Activated CD8-positive, alpha-beta memory T cell treated with anti-CD3 and anti-CD28 coated beads, Interleukin-2, amount 10 ng/mL, durations not matched to agents 7 days and 5 days (primary cell): ENCODE measurements around the gene CASP9. TPM values are rescaled to one million over a fixed set of nuclear protein-coding genes. Genes with fewer than 3 reads are reported as not detected.
"Not testable (repeated sequence)": the region's sequence is repeated elsewhere in the genome, so short reads cannot be mapped to it uniquely, and the experiment has no call there.

Source experiments
- ATAC-seq: fragments of 150-1000 bp; cut with Tn5 transposase; one replicate; pipeline ENCODE4 v1.10.0; 2021; ENCODE audit warnings: moderate library complexity
- CTCF ChIA-PET: fragments of 350-600 bp; sonication (Branson Sonifier 250); formaldehyde crosslinking; loops from one replicate; lab custom pipeline; 2021; ENCODE audit warnings: antibody characterized with exemption; lab: Charles Lee
- DNase-seq: peaks from one replicate; pipeline ENCODE4 v3.0.0-alpha.2; 2020
- H3K27ac Mint-ChIP-seq: one replicate; pipeline ENCODE4 v1.8.0; 2021; ENCODE audit warnings: mild to moderate bottlenecking, mixed read lengths
- H3K27me3 Mint-ChIP-seq: one replicate; pipeline ENCODE4 v1.8.0; 2021; ENCODE audit warnings: mixed read lengths
- H3K36me3 Mint-ChIP-seq: one replicate; pipeline ENCODE4 v1.8.0; 2021; ENCODE audit warnings: mild to moderate bottlenecking, mixed read lengths
- H3K4me1 Mint-ChIP-seq: one replicate; pipeline ENCODE4 v1.8.0; 2021; ENCODE audit warnings: mixed read lengths
- H3K4me3 Mint-ChIP-seq: one replicate; pipeline ENCODE4 v1.8.0; 2021; ENCODE audit warnings: mild to moderate bottlenecking, moderate library complexity, mixed read lengths
- H3K9me3 Mint-ChIP-seq: one replicate; pipeline ENCODE4 v1.8.0; 2022; ENCODE audit warnings: low read depth, mixed read lengths
- total RNA-seq, 2 experiments: library from RNA; stranded (reverse); gene quantifications; one replicate each; pipeline ENCODE4 v1.2.3, GENCODE V29; 2021

CASP9 gene
- total RNA-seq, 2 experiments from 2014 or later = 17.7 to 19.0 TPM

- H3K36me3 Mint-ChIP-seq, ATAC-seq, H3K27me3 Mint-ChIP-seq, H3K9me3 Mint-ChIP-seq, H3K4me3 Mint-ChIP-seq, H3K4me1 Mint-ChIP-seq, DNase-seq, CTCF ChIA-PET, H3K27ac Mint-ChIP-seq: not testable (repeated sequence)
Measured at GRCh38 chr1:15482983-15483543, 41.0 kb downstream of the CASP9 start.

- CTCF ChIA-PET, H3K27ac Mint-ChIP-seq, ATAC-seq, H3K4me1 Mint-ChIP-seq, H3K4me3 Mint-ChIP-seq, H3K36me3 Mint-ChIP-seq, H3K27me3 Mint-ChIP-seq, DNase-seq, H3K9me3 Mint-ChIP-seq: not testable (repeated sequence)
Measured at GRCh38 chr1:15482455-15482854, 41.6 kb downstream of the CASP9 start.

- ATAC-seq (no peak), DNase-seq (no peak)
- Mint-ChIP-seq H3K4me1 (peaks cover 1% of the 10 kb centered on the region), H3K27me3 (no peaks in the 10 kb centered on the region), H3K27ac (no peak overlapping the region), H3K4me3 (no peak overlapping the region), H3K36me3 (no peaks in the 10 kb centered on the region), H3K9me3 (no peaks in the 10 kb centered on the region)
- CTCF ChIA-PET = interaction anchor here (1.0 kb wide), 1 partner anchor 12 kb away, joined by 3 read pairs; no protein-coding TSS in a partner anchor
Measured at GRCh38 chr1:15479654-15480347, 44.2 kb downstream of the CASP9 start.

GRCh38 chr1:15477646-15478212, 46.3 kb downstream of the CASP9 start:
- CTCF ChIA-PET = no interaction called here
- Mint-ChIP-seq H3K36me3 (no peaks in the 10 kb centered on the region), H3K9me3 (no peaks in the 10 kb centered on the region), H3K27ac (no peak overlapping the region), H3K27me3 (no peaks in the 10 kb centered on the region), H3K4me3 (no peak overlapping the region), H3K4me1 (no peaks in the 10 kb centered on the region)
- DNase-seq (no peak), ATAC-seq (no peak)

GRCh38 chr1:15476927-15477326, 47.1 kb downstream of the CASP9 start:
- DNase-seq (no peak), ATAC-seq (no peak)
- Mint-ChIP-seq H3K27me3 (no peaks in the 10 kb centered on the region), H3K9me3 (no peaks in the 10 kb centered on the region), H3K4me1 (no peaks in the 10 kb centered on the region), H3K36me3 (no peaks in the 10 kb centered on the region), H3K27ac (no peak overlapping the region), H3K4me3 (no peak overlapping the region)
- CTCF ChIA-PET = no interaction called here

- Mint-ChIP-seq H3K4me3 (no peak within 1 kb of the TSS), H3K36me3 (no peaks in the 10 kb centered on the region), H3K27me3 (no peaks in the 10 kb centered on the region), H3K4me1 (no peaks in the 10 kb centered on the region), H3K9me3 (no peaks in the 10 kb centered on the region), H3K27ac (no peak within 1 kb of the TSS)
- CTCF ChIA-PET = no interaction called here
- DNase-seq (no peak), ATAC-seq (no peak)
Measured at GRCh38 chr1:15475752-15476314, 48.2 kb downstream of the CASP9 start, which contains the start of gene CELA2B. Gene CELA2B (plus strand): TSS chr1:15476104. CDS start chr1:15476126, 22 bp downstream.

- DNase-seq = no peak
- H3K36me3 Mint-ChIP-seq = no peaks in the 10 kb centered on the region
- no peaks in the 10 kb centered on the region for H3K4me1 Mint-ChIP-seq
- ATAC-seq = no peak
- no peak overlapping the region for H3K27ac Mint-ChIP-seq
- CTCF ChIA-PET = no interaction called here
- H3K4me3 Mint-ChIP-seq = no peak overlapping the region
- no peaks in the 10 kb centered on the region for H3K9me3 Mint-ChIP-seq
- peaks cover 5% of the 10 kb centered on the region for H3K27me3 Mint-ChIP-seq
Measured at GRCh38 chr1:15472587-15472986, 51.4 kb downstream of the CASP9 start.

GRCh38 chr1:15471723-15472122, 52.3 kb downstream of the CASP9 start:
- H3K36me3 Mint-ChIP-seq, H3K27ac Mint-ChIP-seq, DNase-seq, H3K4me3 Mint-ChIP-seq, H3K9me3 Mint-ChIP-seq, H3K27me3 Mint-ChIP-seq, CTCF ChIA-PET, H3K4me1 Mint-ChIP-seq, ATAC-seq: not testable (repeated sequence)

- H3K36me3 Mint-ChIP-seq, H3K4me3 Mint-ChIP-seq, H3K9me3 Mint-ChIP-seq, H3K27me3 Mint-ChIP-seq, H3K4me1 Mint-ChIP-seq, CTCF ChIA-PET, ATAC-seq, H3K27ac Mint-ChIP-seq, DNase-seq: not testable (repeated sequence)
Measured at GRCh38 chr1:15471067-15471466, 52.9 kb downstream of the CASP9 start.

- H3K4me3 Mint-ChIP-seq, CTCF ChIA-PET, H3K27ac Mint-ChIP-seq, H3K4me1 Mint-ChIP-seq, H3K9me3 Mint-ChIP-seq, DNase-seq, H3K27me3 Mint-ChIP-seq, ATAC-seq, H3K36me3 Mint-ChIP-seq: not testable (repeated sequence)
Measured at GRCh38 chr1:15469821-15470448, 54.1 kb downstream of the CASP9 start.

GRCh38 chr1:15469361-15469760, 54.7 kb downstream of the CASP9 start:
- Mint-ChIP-seq H3K27ac (no peak overlapping the region), H3K4me3 (no peak overlapping the region), H3K27me3 (peaks cover 5% of the 10 kb centered on the region), H3K4me1 (no peaks in the 10 kb centered on the region), H3K9me3 (no peaks in the 10 kb centered on the region), H3K36me3 (no peaks in the 10 kb centered on the region)
- ATAC-seq (no peak), DNase-seq (no peak)
- CTCF ChIA-PET = no interaction called here

- no peak for ATAC-seq
- CTCF ChIA-PET = interaction anchor here (0.6 to 1.5 kb wide), 2 partner anchors 145 to 187 kb away, joined by 3 to 4 read pairs; no protein-coding TSS in a partner anchor
Measured at GRCh38 chr1:15468145-15468544, 55.9 kb downstream of the CASP9 start.

GRCh38 chr1:15466955-15467625, 56.9 kb downstream of the CASP9 start:
- H3K27ac Mint-ChIP-seq, DNase-seq, H3K9me3 Mint-ChIP-seq, ATAC-seq, H3K4me3 Mint-ChIP-seq, H3K27me3 Mint-ChIP-seq, H3K36me3 Mint-ChIP-seq, H3K4me1 Mint-ChIP-seq: not testable (repeated sequence)
- CTCF ChIA-PET = interaction anchor here (1.5 kb wide), 1 partner anchor 144 kb away, joined by 4 read pairs; no protein-coding TSS in a partner anchor

More at GRCh38 chr1:15468145-15468544, 55.9 kb downstream of the CASP9 start:
- no peak for DNase-seq
- Mint-ChIP-seq H3K27me3 (peaks cover 5% of the 10 kb centered on the region), H3K4me1 (no peaks in the 10 kb centered on the region), H3K4me3 (no peak overlapping the region), H3K36me3 (no peaks in the 10 kb centered on the region), H3K9me3 (no peaks in the 10 kb centered on the region), H3K27ac (no peak overlapping the region)
